ENCODE data around the gene TARBP1.

GRCh38 chr1:234502785-234503184, 23.8 kb upstream of the TARBP1 start:
- TF ChIP-seq CTCF (IDR thresholded peaks at IDR 0.05) (no peak), POLR2A (IDR thresholded peaks at IDR 0.05) (no peak)

Data from adrenal gland (tissue), 5 donors.